ENCODE measurements around the gene AGER.
"Not testable (repeated sequence)": the region's sequence is repeated elsewhere in the genome, so short reads cannot be mapped to it uniquely, and the experiment has no call there.

Gene AGER

DNA sequence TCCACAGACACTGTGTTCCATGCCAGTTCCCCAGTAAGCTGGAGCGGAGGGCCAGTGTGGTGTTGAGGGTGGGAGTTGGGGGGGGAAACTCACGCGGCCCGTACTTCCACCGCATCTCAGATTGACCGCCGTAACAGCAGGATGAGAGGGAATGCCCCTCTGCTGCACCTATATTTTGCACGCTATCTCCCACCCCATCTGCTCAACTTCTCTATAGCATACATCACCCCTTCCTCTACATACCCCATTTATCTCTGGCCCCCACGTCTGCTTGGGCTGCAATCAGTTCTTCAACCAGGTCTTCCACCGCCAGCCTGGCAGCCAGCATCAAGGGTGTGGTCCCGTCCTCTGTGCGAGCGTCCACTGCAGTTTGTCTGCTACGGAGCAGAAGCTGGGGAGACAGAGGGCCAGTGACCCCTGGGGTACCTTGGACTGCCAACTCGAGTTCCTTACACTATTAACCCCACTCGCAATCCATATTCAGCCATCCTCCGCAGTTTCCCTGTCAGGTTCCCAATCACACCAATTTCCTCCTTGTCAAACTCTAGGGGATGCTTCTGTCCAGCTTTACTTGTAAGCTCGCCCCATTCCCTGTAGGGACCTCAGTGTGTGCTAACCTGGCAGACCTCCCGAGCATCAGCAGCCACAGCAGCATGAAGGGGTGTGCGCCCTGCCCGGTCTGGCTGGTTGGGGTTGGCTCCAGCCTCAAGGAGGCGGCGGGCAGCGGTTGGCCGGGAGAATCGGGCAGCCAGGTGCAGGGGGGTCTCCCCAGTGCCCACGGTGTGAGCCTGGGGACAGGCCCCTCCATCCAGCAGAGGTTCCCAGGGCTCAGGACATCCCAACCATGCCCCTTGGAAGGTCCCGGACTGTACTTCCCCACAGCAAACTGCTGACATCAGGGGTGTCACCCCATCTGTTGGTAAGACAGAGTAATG, 12.9 kb upstream of the AGER start:
- peaks cover 12 to 16% of the 10 kb centered on the region in 2 donors for H3K4me1 ChIP-seq (ENCODE audit: control insufficient read depth in 1 of 2, insufficient read depth in 2 of 2, low read length in 2 of 2)
- peak overlapping the region; percentile 100 for H3K27ac ChIP-seq (ENCODE audit: low read length)
- no peaks in the 10 kb centered on the region for H3K27me3 ChIP-seq (ENCODE audit: low read depth, low read length)
- no peaks in the 10 kb centered on the region for H3K9me3 ChIP-seq (ENCODE audit: control insufficient read depth in 1 of 2, low read length in 2 of 2)
- H3K4me3 ChIP-seq (ENCODE audit: low read depth in 1 of 2, low read length in 2 of 2): peak overlapping the region; percentile 72 to 83
- H3K36me3 ChIP-seq (ENCODE audit: control insufficient read depth in 1 of 2, insufficient read depth in 2 of 2, low read length in 2 of 2): peaks cover 0 to 6% of the 10 kb centered on the region in 2 donors

GRCh38 chr6:32195902-32196681, 12.0 kb upstream of the AGER start:
- peak overlapping the region; percentile 72 to 83 for H3K4me3 ChIP-seq (ENCODE audit: low read depth in 1 of 2, low read length in 2 of 2)
- H3K27ac ChIP-seq (ENCODE audit: low read length): peak overlapping the region; percentile 100
- peaks cover 12 to 19% of the 10 kb centered on the region in 2 donors for H3K4me1 ChIP-seq (ENCODE audit: control insufficient read depth in 1 of 2, insufficient read depth in 2 of 2, low read length in 2 of 2)
- no peaks in the 10 kb centered on the region for H3K27me3 ChIP-seq (ENCODE audit: low read depth, low read length)
- no peaks in the 10 kb centered on the region for H3K9me3 ChIP-seq (ENCODE audit: control insufficient read depth in 1 of 2, low read length in 2 of 2)
- H3K36me3 ChIP-seq (ENCODE audit: control insufficient read depth in 1 of 2, insufficient read depth in 2 of 2, low read length in 2 of 2): peaks cover 0 to 6% of the 10 kb centered on the region in 2 donors

GRCh38 chr6:32195652-32195901, 11.5 kb upstream of the AGER start:
- Histone ChIP-seq H3K9me3 (ENCODE audit: control insufficient read depth in 1 of 2, low read length in 2 of 2) (no peaks in the 10 kb centered on the region), H3K27ac (ENCODE audit: low read length) (no peak overlapping the region), H3K36me3 (ENCODE audit: control insufficient read depth in 1 of 2, insufficient read depth in 2 of 2, low read length in 2 of 2) (peaks cover 0 to 6% of the 10 kb centered on the region in 2 donors), H3K27me3 (ENCODE audit: low read depth, low read length) (no peaks in the 10 kb centered on the region), H3K4me3 (ENCODE audit: low read depth in 1 of 2, low read length in 2 of 2) (peak overlapping the region in 1 of 2 donors; percentile 83), H3K4me1 (ENCODE audit: control insufficient read depth in 1 of 2, insufficient read depth in 2 of 2, low read length in 2 of 2) (peaks cover 12 to 23% of the 10 kb centered on the region in 2 donors)

GRCh38 chr6:32194825-32195651, 11.0 kb upstream of the AGER start:
- peaks cover 12 to 23% of the 10 kb centered on the region in 2 donors for H3K4me1 ChIP-seq (ENCODE audit: control insufficient read depth in 1 of 2, insufficient read depth in 2 of 2, low read length in 2 of 2)
- H3K4me3 ChIP-seq (ENCODE audit: low read depth in 1 of 2, low read length in 2 of 2): peak overlapping the region; percentile 56 to 71
- H3K36me3 ChIP-seq (ENCODE audit: control insufficient read depth in 1 of 2, insufficient read depth in 2 of 2, low read length in 2 of 2): peaks cover 0 to 6% of the 10 kb centered on the region in 2 donors
- H3K27ac ChIP-seq (ENCODE audit: low read length): peak overlapping the region; percentile 99
- H3K9me3 ChIP-seq (ENCODE audit: control insufficient read depth in 1 of 2, low read length in 2 of 2): no peaks in the 10 kb centered on the region
- no peaks in the 10 kb centered on the region for H3K27me3 ChIP-seq (ENCODE audit: low read depth, low read length)

DNA sequence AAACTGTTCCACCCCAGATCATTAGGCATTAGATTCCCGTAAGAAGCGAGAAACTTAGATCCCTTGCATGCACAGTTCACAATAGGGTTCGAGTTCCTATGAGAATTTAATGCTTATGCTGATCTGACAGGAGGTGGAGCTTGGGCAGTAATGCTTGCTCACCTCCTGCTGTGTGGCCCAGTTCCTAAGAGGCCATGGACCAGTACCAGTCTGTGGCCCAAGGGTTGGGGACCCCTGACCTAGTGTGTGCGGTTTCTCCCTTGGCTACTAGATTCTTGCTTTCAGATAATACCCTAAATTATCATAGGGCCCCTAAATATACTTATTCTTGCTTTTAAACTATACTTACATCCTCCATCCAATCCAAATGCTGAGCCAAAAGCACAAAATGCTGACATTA, 10.3 kb upstream of the AGER start:
- peaks cover 0 to 6% of the 10 kb centered on the region in 2 donors for H3K36me3 ChIP-seq (ENCODE audit: control insufficient read depth in 1 of 2, insufficient read depth in 2 of 2, low read length in 2 of 2)
- peak overlapping the region; percentile 56 to 71 for H3K4me3 ChIP-seq (ENCODE audit: low read depth in 1 of 2, low read length in 2 of 2)
- H3K4me1 ChIP-seq (ENCODE audit: control insufficient read depth in 1 of 2, insufficient read depth in 2 of 2, low read length in 2 of 2): peaks cover 12 to 23% of the 10 kb centered on the region in 2 donors
- H3K9me3 ChIP-seq (ENCODE audit: control insufficient read depth in 1 of 2, low read length in 2 of 2): no peaks in the 10 kb centered on the region
- H3K27me3 ChIP-seq (ENCODE audit: low read depth, low read length): no peaks in the 10 kb centered on the region
- H3K27ac ChIP-seq (ENCODE audit: low read length): peak overlapping the region; percentile 99

DNA sequence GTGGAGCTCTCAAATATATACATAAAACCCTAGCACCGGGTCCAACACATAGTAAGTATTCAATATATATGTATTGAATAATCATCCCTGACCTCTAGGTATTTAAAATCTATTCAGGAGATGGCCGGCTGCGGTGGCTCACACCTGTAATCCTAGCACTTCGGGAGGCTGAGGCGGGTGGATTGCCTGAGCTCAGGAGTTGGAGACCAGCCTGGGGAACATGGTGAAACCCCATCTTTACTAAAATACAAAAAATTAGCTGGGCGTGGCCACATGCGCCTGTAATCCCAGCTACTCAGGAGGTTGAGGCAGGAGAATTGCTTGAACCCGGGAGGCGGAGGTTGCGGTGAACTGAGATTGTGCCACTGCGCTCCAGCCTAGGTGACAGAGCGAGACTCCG, 9.0 kb upstream of the AGER start:
- H3K9me3 ChIP-seq (ENCODE audit: control insufficient read depth in 1 of 2, low read length in 2 of 2); H3K27me3 ChIP-seq (ENCODE audit: low read depth, low read length): not testable (repeated sequence)
- peak overlapping the region; percentile 96 for H3K27ac ChIP-seq (ENCODE audit: low read length)
- H3K4me1 ChIP-seq (ENCODE audit: control insufficient read depth in 1 of 2, insufficient read depth in 2 of 2, low read length in 2 of 2): peaks cover 22 to 23% of the 10 kb centered on the region in 2 donors
- peaks cover 0 to 10% of the 10 kb centered on the region in 2 donors for H3K36me3 ChIP-seq (ENCODE audit: control insufficient read depth in 1 of 2, insufficient read depth in 2 of 2, low read length in 2 of 2)
- H3K4me3 ChIP-seq (ENCODE audit: low read depth in 1 of 2, low read length in 2 of 2): peak overlapping the region; percentile 43 to 81

- Histone ChIP-seq H3K36me3 (ENCODE audit: control insufficient read depth in 1 of 2, insufficient read depth in 2 of 2, low read length in 2 of 2) (peaks cover under 1 to 12% of the 10 kb centered on the region in 2 donors), H3K4me1 (ENCODE audit: control insufficient read depth in 1 of 2, insufficient read depth in 2 of 2, low read length in 2 of 2) (peaks cover 23 to 27% of the 10 kb centered on the region in 2 donors), H3K9me3 (ENCODE audit: control insufficient read depth in 1 of 2, low read length in 2 of 2) (no peaks in the 10 kb centered on the region), H3K4me3 (ENCODE audit: low read depth in 1 of 2, low read length in 2 of 2) (peak within 1 kb of the TSS; percentile 43 to 81), H3K27me3 (ENCODE audit: low read depth, low read length) (no peaks in the 10 kb centered on the region), H3K27ac (ENCODE audit: low read length) (peak within 1 kb of the TSS; percentile 96)
These were observed 8.6 kb upstream of the AGER start, which contains the start of gene GPSM3 for GRCh38 chr6:32192608-32193039. TSS of gene GPSM3 (minus strand) at chr6:32192643. CDS start at chr6:32192513, 130 bp downstream.

DNA sequence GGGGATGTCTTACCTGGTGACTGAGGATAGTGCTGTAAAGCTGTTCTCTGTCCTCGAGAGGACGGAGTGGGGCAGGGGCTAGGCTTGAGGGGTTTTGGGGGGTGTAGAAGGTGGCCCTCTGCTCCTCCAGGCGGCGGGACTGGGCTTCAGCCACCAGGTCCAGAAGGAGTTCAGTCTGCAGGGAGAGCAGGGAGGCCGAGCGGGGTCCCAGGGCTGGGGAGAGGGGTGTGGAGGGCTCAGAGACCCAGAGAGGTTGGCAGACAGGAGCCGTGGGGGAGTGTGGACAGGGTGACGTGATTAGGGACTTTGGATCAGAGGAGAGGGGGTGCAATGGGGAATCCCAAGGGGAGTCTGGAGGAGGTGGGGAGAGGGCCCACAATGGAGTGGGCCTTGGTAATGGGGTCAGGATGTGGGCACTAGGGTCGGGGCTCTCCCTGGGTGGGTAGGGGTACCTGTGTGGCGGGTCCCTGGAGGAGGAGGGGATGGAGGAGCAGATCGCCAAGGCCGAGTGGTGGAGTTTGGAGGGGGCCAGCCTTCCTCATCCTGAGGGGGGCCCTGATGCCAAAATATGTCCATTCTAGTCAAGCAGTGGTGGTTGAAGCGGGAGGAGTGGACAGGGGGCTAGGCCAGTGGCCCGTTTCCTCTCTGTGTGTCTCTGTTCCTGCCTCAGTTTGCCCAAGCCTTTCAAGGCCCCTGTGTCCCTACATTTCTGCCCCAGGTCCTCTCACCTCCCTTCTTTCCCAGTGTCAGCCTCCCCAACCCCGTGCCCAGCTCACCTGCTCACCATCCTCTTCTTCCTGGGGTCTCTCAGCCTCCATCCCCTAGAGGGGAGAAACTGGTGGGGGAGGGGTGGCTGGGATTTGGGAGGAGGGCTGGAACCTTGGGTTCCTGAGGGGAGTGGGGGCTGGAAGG, 7.9 kb upstream of the AGER start:
- H3K36me3 ChIP-seq (ENCODE audit: control insufficient read depth in 1 of 2, insufficient read depth in 2 of 2, low read length in 2 of 2): peaks cover 7 to 18% of the 10 kb centered on the region in 2 donors
- H3K4me3 ChIP-seq (ENCODE audit: low read depth in 1 of 2, low read length in 2 of 2): peak overlapping the region; percentile 43 to 81
- peaks cover 18 to 34% of the 10 kb centered on the region in 2 donors for H3K4me1 ChIP-seq (ENCODE audit: control insufficient read depth in 1 of 2, insufficient read depth in 2 of 2, low read length in 2 of 2)
- H3K27me3 ChIP-seq (ENCODE audit: low read depth, low read length): no peaks in the 10 kb centered on the region
- peak overlapping the region; percentile 96 for H3K27ac ChIP-seq (ENCODE audit: low read length)
- H3K9me3 ChIP-seq (ENCODE audit: control insufficient read depth in 1 of 2, low read length in 2 of 2): no peaks in the 10 kb centered on the region

GRCh38 chr6:32190911-32191677, 7.0 kb upstream of the AGER start:
- Histone ChIP-seq H3K9me3 (ENCODE audit: control insufficient read depth in 1 of 2, low read length in 2 of 2) (no peaks in the 10 kb centered on the region), H3K4me3 (ENCODE audit: low read depth in 1 of 2, low read length in 2 of 2) (peak overlapping the region; percentile 50 to 81), H3K27ac (ENCODE audit: low read length) (peak overlapping the region; percentile 96), H3K36me3 (ENCODE audit: control insufficient read depth in 1 of 2, insufficient read depth in 2 of 2, low read length in 2 of 2) (peaks cover 16 to 21% of the 10 kb centered on the region in 2 donors), H3K27me3 (ENCODE audit: low read depth, low read length) (no peaks in the 10 kb centered on the region), H3K4me1 (ENCODE audit: control insufficient read depth in 1 of 2, insufficient read depth in 2 of 2, low read length in 2 of 2) (peaks cover 16 to 40% of the 10 kb centered on the region in 2 donors)
